A549 (cell line): ENCODE results near the gene KNCN.

Experiments
- CTCF ChIP-seq: fragments of >200 bp; sonication (Bioruptor Twin); formaldehyde crosslinking; IDR thresholded peaks from 3 replicates; pipeline ENCODE4 v1.5.1; 2016
- EP300 ChIP-seq, 2 experiments: fragments of >200 bp; sonication (Bioruptor Twin); formaldehyde crosslinking; IDR thresholded peaks; 2 replicates in 1 of 2; 3 replicates in 1 of 2; pipeline ENCODE4 v1.6.1; 2016 to 2017
- MAZ ChIP-seq: fragments of 150-350 bp; IDR thresholded peaks from 2 replicates; pipeline ENCODE4 v1.6.1; 2014; ENCODE audit warnings: antibody characterized with exemption, low read depth, low read length, borderline replicate concordance
- RFX5 ChIP-seq: fragments of 450-650 bp; IDR thresholded peaks from 2 replicates; pipeline ENCODE4 v1.7.1; 2014; ENCODE audit warnings: antibody characterized with exemption, mild to moderate bottlenecking, moderate library complexity

- TF ChIP-seq CTCF (peak; percentile 65), MAZ (no peak), EP300 (IDR thresholded peaks at IDR 0.05) (no peak), RFX5 (no peak)
Observed at GRCh38 chr1:46532498-46533178, 18.8 kb downstream of the KNCN start.
